D721Med (cell line): ENCODE measurements around the gene ARID1B.

Experiments used
- DNase-seq: peaks from one replicate; pipeline ENCODE4 v3.0.0; 2011; ENCODE audit warnings: low spot score; ENCODE audit not compliant: insufficient read length
- FAIRE-seq: peaks from 2 replicates; lab custom pipeline; 2011; peaks lifted over from hg19 to GRCh38; lab: Jason Lieb, UNC
- CTCF ChIP-seq: IDR thresholded peaks from 2 replicates; pipeline ENCODE4 v1.5.1; 2012; ENCODE audit warnings: mild to moderate bottlenecking, control low read depth; ENCODE audit not compliant: insufficient read depth; ENCODE audit errors: missing control alignments

ARID1B gene

GRCh38 chr6:157235600-157236039, 458.4 kb downstream of the ARID1B start:
- DNase-seq = no peak
- no peak for FAIRE-seq

GRCh38 chr6:157236040-157236725, 459.0 kb downstream of the ARID1B start:
- no peak for FAIRE-seq
- no peak for DNase-seq
- no peak for TF ChIP-seq CTCF

More at GRCh38 chr6:157235600-157236039, 458.4 kb downstream of the ARID1B start:
- no peak for TF ChIP-seq CTCF

- FAIRE-seq (no peak), DNase-seq (no peak)
- TF ChIP-seq CTCF = no peak
Observed at GRCh38 chr6:157238346-157238745, 461.2 kb downstream of the ARID1B start.

- TF ChIP-seq CTCF = no peak
- FAIRE-seq (no peak), DNase-seq (no peak)
Observed at GRCh38 chr6:157239148-157239547, 462.0 kb downstream of the ARID1B start.

- DNase-seq (peak; percentile 66), FAIRE-seq (peak; percentile 11)
- no peak for TF ChIP-seq CTCF
Observed at GRCh38 chr6:157239671-157240058, 462.5 kb downstream of the ARID1B start.

GRCh38 chr6:157240059-157240959, 463.1 kb downstream of the ARID1B start:
- no peak for TF ChIP-seq CTCF
- DNase-seq = peak; percentile 37
- no peak for FAIRE-seq

GRCh38 chr6:157240960-157241311, 463.8 kb downstream of the ARID1B start:
- FAIRE-seq (no peak), DNase-seq (no peak)

More at GRCh38 chr6:157240960-157241311, 463.8 kb downstream of the ARID1B start:
- TF ChIP-seq CTCF = no peak
